DND-41 (cell line): ENCODE data around the gene PSD2.

Source experiments
- ATAC-seq: fragments of 200-7000 bp; cut with Tn5 transposase; 3 replicates; pipeline ENCODE4 v1.9.1; 2021; ENCODE audit warnings: low read depth; ENCODE audit not compliant: insufficient read depth
- DNase-seq: peaks from one replicate; pipeline ENCODE4 v3.0.0-alpha.2; 2020
- H2AFZ ChIP-seq: 2 replicates; pipeline ENCODE4 v1.6.0; 2012; ENCODE audit warnings: low read depth, low read length
- H3K27ac ChIP-seq: 2 replicates; pipeline ENCODE4 v1.5.1; 2012; ENCODE audit warnings: low read length, inconsistent platforms
- H3K27me3 ChIP-seq: fragments of 200-600 bp; sonication (generic); 2 replicates; pipeline ENCODE4 v1.6.0; 2012; ENCODE audit warnings: low read length, mild to moderate bottlenecking, inconsistent platforms; ENCODE audit not compliant: insufficient read depth, poor library complexity
- H3K36me3 ChIP-seq: 2 replicates; pipeline ENCODE4 v1.5.1; 2012; ENCODE audit warnings: low read length, inconsistent platforms; ENCODE audit not compliant: insufficient read depth
- H3K4me1 ChIP-seq: 2 replicates; pipeline ENCODE4 v1.5.1; 2012; ENCODE audit warnings: mild to moderate bottlenecking, low read length; ENCODE audit not compliant: insufficient read depth
- H3K4me2 ChIP-seq: 2 replicates; pipeline ENCODE4 v1.6.0; 2012; ENCODE audit warnings: mild to moderate bottlenecking, moderate library complexity, low read length, inconsistent platforms; ENCODE audit not compliant: insufficient read depth
- H3K4me3 ChIP-seq, 2 experiments: fragments of 200-600 bp in 1 of 2; shearing (Covaris generic) in 1 of 2; 2 replicates each; pipeline ENCODE4 v1.5.1; 2012 to 2016; ENCODE audit warnings: inconsistent platforms in 2 of 2, low read length in 2 of 2, mild to moderate bottlenecking in 2 of 2, low read depth in 1 of 2, moderate library complexity in 1 of 2
- H3K79me2 ChIP-seq: 2 replicates; pipeline ENCODE4 v1.6.0; 2012; ENCODE audit warnings: low read length, inconsistent platforms; ENCODE audit not compliant: insufficient read depth
- H3K9ac ChIP-seq: 2 replicates; pipeline ENCODE4 v1.6.0; 2012; ENCODE audit warnings: low read depth, mild to moderate bottlenecking, inconsistent platforms, low read length, moderate library complexity
- H3K9me3 ChIP-seq: 2 replicates; pipeline ENCODE4 v1.5.1; 2012; ENCODE audit warnings: low read length, moderate library complexity, mild to moderate bottlenecking, inconsistent platforms; ENCODE audit not compliant: insufficient read depth, severe bottlenecking
- H4K20me1 ChIP-seq: 2 replicates; pipeline ENCODE4 v1.6.0; 2012; ENCODE audit warnings: low read length; ENCODE audit not compliant: insufficient read depth
- EZH2 ChIP-seq: IDR thresholded peaks from 3 replicates; pipeline ENCODE4 v1.6.1; 2012; ENCODE audit warnings: borderline replicate concordance, low read depth, mild to moderate bottlenecking, moderate library complexity, low read length, inconsistent platforms; ENCODE audit not compliant: severe bottlenecking
- TF ChIP-seq, protein P1 (sequence below): IDR thresholded peaks from 2 replicates; pipeline ENCODE4 v1.5.1; 2012; ENCODE audit warnings: borderline replicate concordance, low read length, moderate library complexity, mild to moderate bottlenecking; ENCODE audit not compliant: poor library complexity, severe bottlenecking; ENCODE audit errors: extremely low read depth

The PSD2 gene

DNA sequence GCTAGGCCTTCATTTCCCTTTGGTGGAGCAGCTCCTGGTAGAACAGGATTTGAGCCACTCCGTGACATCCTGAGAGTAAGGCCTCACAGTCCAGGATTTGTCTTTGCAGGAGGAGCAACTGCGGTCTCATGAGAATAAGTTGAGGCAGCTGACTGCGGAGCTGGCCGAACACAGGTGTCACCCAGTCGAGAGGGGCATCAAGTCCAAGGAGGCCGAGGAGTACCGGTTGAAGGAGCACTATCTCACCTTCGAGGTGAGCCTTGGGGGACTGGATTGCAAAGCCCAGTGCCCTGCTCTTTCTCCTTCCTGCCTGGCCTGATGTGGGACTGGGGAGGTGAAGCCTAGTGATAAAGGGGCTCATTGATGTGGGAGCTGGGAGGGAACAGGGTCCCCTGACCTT, 44.3 kb downstream of the PSD2 start:
- Histone ChIP-seq H3K4me1 (no peaks in the 10 kb centered on the region), H4K20me1 (no peaks in the 10 kb centered on the region), H2AFZ (no peak overlapping the region), H3K36me3 (no peaks in the 10 kb centered on the region), H3K4me2 (no peak overlapping the region), H3K27me3 (no peaks in the 10 kb centered on the region), H3K4me3 (no peak overlapping the region), H3K9ac (no peak overlapping the region), H3K9me3 (no peaks in the 10 kb centered on the region), H3K27ac (no peak overlapping the region), H3K79me2 (no peaks in the 10 kb centered on the region)
- TF ChIP-seq, protein P1, sequence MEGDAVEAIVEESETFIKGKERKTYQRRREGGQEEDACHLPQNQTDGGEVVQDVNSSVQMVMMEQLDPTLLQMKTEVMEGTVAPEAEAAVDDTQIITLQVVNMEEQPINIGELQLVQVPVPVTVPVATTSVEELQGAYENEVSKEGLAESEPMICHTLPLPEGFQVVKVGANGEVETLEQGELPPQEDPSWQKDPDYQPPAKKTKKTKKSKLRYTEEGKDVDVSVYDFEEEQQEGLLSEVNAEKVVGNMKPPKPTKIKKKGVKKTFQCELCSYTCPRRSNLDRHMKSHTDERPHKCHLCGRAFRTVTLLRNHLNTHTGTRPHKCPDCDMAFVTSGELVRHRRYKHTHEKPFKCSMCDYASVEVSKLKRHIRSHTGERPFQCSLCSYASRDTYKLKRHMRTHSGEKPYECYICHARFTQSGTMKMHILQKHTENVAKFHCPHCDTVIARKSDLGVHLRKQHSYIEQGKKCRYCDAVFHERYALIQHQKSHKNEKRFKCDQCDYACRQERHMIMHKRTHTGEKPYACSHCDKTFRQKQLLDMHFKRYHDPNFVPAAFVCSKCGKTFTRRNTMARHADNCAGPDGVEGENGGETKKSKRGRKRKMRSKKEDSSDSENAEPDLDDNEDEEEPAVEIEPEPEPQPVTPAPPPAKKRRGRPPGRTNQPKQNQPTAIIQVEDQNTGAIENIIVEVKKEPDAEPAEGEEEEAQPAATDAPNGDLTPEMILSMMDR, result no peak
- no peak for TF ChIP-seq EZH2
- no peak for ATAC-seq
- DNase-seq, result no peak

GRCh38 chr5:139841549-139841948, 45.9 kb downstream of the PSD2 start:
- no peaks in the 10 kb centered on the region for H3K9me3 ChIP-seq
- H3K27me3 ChIP-seq, result peaks cover 5% of the 10 kb centered on the region
- H3K79me2 ChIP-seq, result no peaks in the 10 kb centered on the region
- TF ChIP-seq, protein P1, result no peak
- no peak for TF ChIP-seq EZH2
- no peak overlapping the region for H3K27ac ChIP-seq
- H3K4me3 ChIP-seq, result no peak overlapping the region
- H3K9ac ChIP-seq, result no peak overlapping the region
- H4K20me1 ChIP-seq, result no peaks in the 10 kb centered on the region
- DNase-seq (no peak), ATAC-seq (no peak)
- H3K4me1 ChIP-seq, result no peaks in the 10 kb centered on the region
- no peak overlapping the region for H2AFZ ChIP-seq
- no peak overlapping the region for H3K4me2 ChIP-seq
- no peaks in the 10 kb centered on the region for H3K36me3 ChIP-seq

- no peaks in the 10 kb centered on the region for H4K20me1 ChIP-seq
- H3K4me3 ChIP-seq, result no peak overlapping the region
- ATAC-seq (no peak), DNase-seq (no peak)
- H3K9ac ChIP-seq, result no peak overlapping the region
- H3K4me1 ChIP-seq, result no peaks in the 10 kb centered on the region
- TF ChIP-seq, protein P1, result no peak
- TF ChIP-seq EZH2, result no peak
- H3K27ac ChIP-seq, result no peak overlapping the region
- no peaks in the 10 kb centered on the region for H3K79me2 ChIP-seq
- no peaks in the 10 kb centered on the region for H3K36me3 ChIP-seq
- peaks cover 8% of the 10 kb centered on the region for H3K27me3 ChIP-seq
- H3K9me3 ChIP-seq, result no peaks in the 10 kb centered on the region
- no peak overlapping the region for H2AFZ ChIP-seq
- H3K4me2 ChIP-seq, result no peak overlapping the region
Observed at GRCh38 chr5:139842321-139842720, 46.7 kb downstream of the PSD2 start.

DNA sequence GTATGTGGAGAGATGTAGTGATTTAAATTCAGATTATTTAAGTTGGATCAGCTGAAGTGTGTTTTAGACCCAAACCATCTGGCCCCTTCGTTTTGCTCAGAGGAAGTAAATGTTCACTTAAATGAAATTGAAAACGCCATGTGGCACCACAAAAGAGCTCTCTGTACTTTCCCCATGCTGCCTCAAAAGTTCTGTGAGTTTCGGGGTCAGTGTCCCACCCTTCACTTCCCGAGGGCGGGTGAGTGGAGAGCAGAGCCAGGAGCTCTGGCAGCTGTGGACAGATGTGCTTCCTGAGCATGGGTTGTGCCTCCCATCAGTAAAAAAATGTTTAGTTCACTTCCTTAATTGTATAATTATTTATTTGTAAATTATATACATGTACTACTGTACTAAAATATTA, 48.4 kb downstream of the PSD2 start:
- Histone ChIP-seq H3K4me2 (no peak overlapping the region), H3K9me3 (no peaks in the 10 kb centered on the region), H3K4me1 (no peaks in the 10 kb centered on the region), H3K79me2 (no peaks in the 10 kb centered on the region), H4K20me1 (no peaks in the 10 kb centered on the region), H3K9ac (no peak overlapping the region), H3K4me3 (no peak overlapping the region), H3K27ac (no peak overlapping the region), H3K36me3 (no peaks in the 10 kb centered on the region), H3K27me3 (peaks cover 8% of the 10 kb centered on the region), H2AFZ (no peak overlapping the region)
- TF ChIP-seq, protein P1, result no peak
- TF ChIP-seq EZH2, result no peak
- DNase-seq (no peak), ATAC-seq (no peak)
